Heart left ventricle (tissue), 16 donors: ENCODE measurements around the gene CAST. TPM values are rescaled to one million over a fixed set of nuclear protein-coding genes. Genes with fewer than 3 reads are reported as not detected.

Experiments
- ATAC-seq, 4 donors: fragments of 200-7000 bp; cut with Tn5 transposase; one replicate each; pipeline ENCODE4 v1.9.1; 2020 to 2022; ENCODE audit warnings: moderate library complexity in 4 of 4, mild to moderate bottlenecking in 3 of 4, moderate number of reproducible peaks in 1 of 4
- DNase-seq, 5 donors: peaks; one replicate each; pipeline ENCODE4 v3.0.0-alpha.2; 2020
- H3K27ac ChIP-seq, 12 donors: fragments of 200-600 bp; sonication (generic) in 4 of 12; one replicate each; pipeline versions ENCODE4 v1.5.0 to v1.8.0; 2016 to 2022; ENCODE audit warnings: mild to moderate bottlenecking in 2 of 12
- H3K27me3 ChIP-seq, 9 donors: fragments of 200-600 bp; sonication (generic) in 2 of 9; one replicate each; pipeline versions ENCODE4 v1.5.1 to v1.8.0; 2016 to 2022; ENCODE audit warnings: mild to moderate bottlenecking in 3 of 9
- H3K36me3 ChIP-seq, 9 donors: fragments of 200-600 bp; sonication (generic) in 2 of 9; one replicate each; pipeline versions ENCODE4 v1.5.0 to v1.8.0; 2018 to 2022; ENCODE audit warnings: mild to moderate bottlenecking in 2 of 9
- H3K4me1 ChIP-seq, 12 donors: fragments of 200-600 bp; sonication (generic) in 4 of 12; one replicate each; pipeline versions ENCODE4 v1.5.0 to v1.8.0; 2016 to 2022; ENCODE audit warnings: mild to moderate bottlenecking in 3 of 12
- H3K4me3 ChIP-seq, 12 donors: fragments of 200-600 bp; sonication (generic) in 4 of 12; one replicate each; pipeline versions ENCODE4 v1.5.0 to v1.8.0; 2017 to 2022; ENCODE audit warnings: mild to moderate bottlenecking in 9 of 12, moderate library complexity in 4 of 12
- H3K9me3 ChIP-seq, 12 donors: fragments of 200-600 bp; sonication (generic) in 4 of 12; one replicate each; pipeline versions ENCODE4 v1.5.0 to v1.8.0; 2016 to 2022; ENCODE audit warnings: mild to moderate bottlenecking in 1 of 12
- CTCF ChIP-seq, 12 donors: fragments of 200-600 bp; sonication (generic) in 4 of 12; IDR thresholded peaks; one replicate each; pipeline versions ENCODE4 v1.5.0 to v1.8.0; 2018 to 2022; ENCODE audit warnings: antibody characterized with exemption in 12 of 12, mild to moderate bottlenecking in 5 of 12
- POLR2A ChIP-seq, 2 donors: fragments of 450-650 bp; IDR thresholded peaks; one replicate each; pipeline ENCODE4 v1.6.1; 2017; ENCODE audit warnings: antibody characterized with exemption in 2 of 2, mild to moderate bottlenecking in 2 of 2, moderate library complexity in 2 of 2
- WGBS, 4 donors: extraction: QIAGEN DNeasy Blood & Tissue Kit in 2 of 4; methylation state at CpG; one replicate each; pipeline versions ENCODE4 v1.1.5 to v1.1.7; 2013 to 2018; 5-methylcytosine and 5-hydroxymethylcytosine counted together
- intact Hi-C, 10 donors: fragments of 100-400 bp; cut with DNase I; formaldehyde crosslinking; loops; one replicate each; pipeline versions ENCODE4 v1.11.1 to v1.14.2; 2022
- polyA plus RNA-seq, 2 donors: library from polyadenylated mRNA; stranded (reverse); fragments of 200-250 nt; gene quantifications; one replicate each; pipeline ENCODE4 v1.2.3, GENCODE V29; 2013
- total RNA-seq, 9 donors: library from RNA; depleted of rRNA in 2 of 9; stranded (reverse); fragments of >200 nt in 2 of 9; fragmentation: NEBNext Ultra II Directional in 3 of 9; extraction: Animal tissue kit (Norgen Biotek cat#: 25700) in 3 of 9; gene quantifications; one replicate each; pipeline versions ENCODE4 v1.1.0 to v1.2.4, GENCODE V29; 2016 to 2023
- donor health status: ischemic (EF 13 %, LVEDD 7.1; RV severe dilation, severe dysfunction).
- donor health status: healthy with polysubstance abuse.
- donor health status: DM: no; HTN: yes; CAD: no.
- donor health status: DM: no; HTN: no; CAD: no.
- donor health status: ischemic (EF 25% LVEDD 6.9; RV normal size, moderate dysfunction).
- donor health status: ischemic (EF 25% LVEDD 5.7; RV mildly dilated, moderate dysfunction).
- donor health status: healthy.
- donor health status: DM: yes; HTN: yes; CAD: no.
- donor health status: ischemic (EF 35%, LVEDD 5.7; RV mildly dilated, moderate dysfunction).
- donor health status: nonischemic (EF 11% LVEDD 7.7; RV severe dilation, severe dysfunction).
- donor health status: DM: yes; HTN: yes; CAD: no.
- donor health status: PGD.
- donor health status: ischemic (EF 29% LVEDD 5.4; RV normal size, mild dysfunction).
- donor health status: nonischemic (EF 23%, LVEDD 6.1; RV moderate dilation, normal function).

Gene CAST
- total and polyA plus RNA-seq, 11 donors: 179 to 748 (median 536) TPM

GRCh38 chr5:96660971-96661854 lies 963 bp upstream of the CAST start:
- no peak for TF ChIP-seq POLR2A (IDR thresholded peaks at IDR 0.05)
- no peak for TF ChIP-seq CTCF (IDR thresholded peaks at IDR 0.05)
- peak overlapping the region; percentile 88 to 100 (median 98) for H3K27ac ChIP-seq
- DNase-seq (peak in 2 of 5 donors; percentile 14 to 22), ATAC-seq (no peak)
- peaks cover 0 to 48% (median 19%) of the 10 kb centered on the region in 12 donors for H3K4me1 ChIP-seq
- H3K4me3 ChIP-seq: peak overlapping the region; percentile 68 to 99 (median 92)
- no peaks in the 10 kb centered on the region for H3K36me3 ChIP-seq
- intact Hi-C loops: loop anchor here in 5 of 10 donors (5.0 to 10.0 kb wide), 4 partner anchors 41 to 271 kb away; no protein-coding TSS in a partner anchor
- 9 to 31% (median 15%) methylated on average over 23 of the region's 23 CpGs for WGBS, 4 donors
- H3K27me3 ChIP-seq: no peaks in the 10 kb centered on the region
- H3K9me3 ChIP-seq: no peaks in the 10 kb centered on the region

- Histone ChIP-seq H3K4me1 (peaks cover 0 to 43% (median 21%) of the 10 kb centered on the region in 12 donors), H3K9me3 (no peaks in the 10 kb centered on the region), H3K36me3 (no peaks in the 10 kb centered on the region), H3K4me3 (peak overlapping the region; percentile 68 to 99 (median 92)), H3K27me3 (no peaks in the 10 kb centered on the region), H3K27ac (peak overlapping the region; percentile 88 to 100 (median 98))
- WGBS, 4 donors: 0 to 1% (median 0%) methylated on average over 46 to 60 of the region's 60 CpGs
- intact Hi-C loops: loop anchor here in 6 of 10 donors (2.0 to 10.0 kb wide), 6 partner anchors 39 to 269 kb away; no protein-coding TSS in a partner anchor
- peak; percentile 91 to 96 (median 94) for DNase-seq
- ATAC-seq: peak; percentile 87 to 95 (median 94)
- TF ChIP-seq POLR2A (IDR thresholded peaks at IDR 0.05): peak; percentile 28 to 81
- no peak for TF ChIP-seq CTCF (IDR thresholded peaks at IDR 0.05)
These were observed 746 bp downstream of the CAST start for GRCh38 chr5:96662725-96663518.

- ATAC-seq (no peak), DNase-seq (no peak)
- TF ChIP-seq POLR2A (IDR thresholded peaks at IDR 0.05) (no peak), CTCF (IDR thresholded peaks at IDR 0.05) (no peak)
- H3K9me3 ChIP-seq: no peaks in the 10 kb centered on the region
- peak overlapping the region in 11 of 12 donors; percentile 68 to 98 (median 91) for H3K4me3 ChIP-seq
- peaks cover 0 to 44% (median 22%) of the 10 kb centered on the region in 12 donors for H3K4me1 ChIP-seq
- no peaks in the 10 kb centered on the region for H3K27me3 ChIP-seq
- WGBS, 4 donors: 58 to 69% (median 61%) methylated on average over 6 of the region's 6 CpGs
- H3K36me3 ChIP-seq: no peaks in the 10 kb centered on the region
- intact Hi-C loops: loop anchor here in 6 of 10 donors (2.0 to 10.0 kb wide), 6 partner anchors 39 to 269 kb away; no protein-coding TSS in a partner anchor
- peak overlapping the region in 11 of 12 donors; percentile 82 to 100 (median 99) for H3K27ac ChIP-seq
These were observed 1.4 kb downstream of the CAST start for GRCh38 chr5:96663608-96664007.
